ENCODE data around the gene AXIN1. TPM values are rescaled to one million over a fixed set of nuclear protein-coding genes. Genes with fewer than 3 reads are reported as not detected.

The AXIN1 gene
- total RNA-seq, 1 donor from 2014 or later, result 30.6 TPM

DNA sequence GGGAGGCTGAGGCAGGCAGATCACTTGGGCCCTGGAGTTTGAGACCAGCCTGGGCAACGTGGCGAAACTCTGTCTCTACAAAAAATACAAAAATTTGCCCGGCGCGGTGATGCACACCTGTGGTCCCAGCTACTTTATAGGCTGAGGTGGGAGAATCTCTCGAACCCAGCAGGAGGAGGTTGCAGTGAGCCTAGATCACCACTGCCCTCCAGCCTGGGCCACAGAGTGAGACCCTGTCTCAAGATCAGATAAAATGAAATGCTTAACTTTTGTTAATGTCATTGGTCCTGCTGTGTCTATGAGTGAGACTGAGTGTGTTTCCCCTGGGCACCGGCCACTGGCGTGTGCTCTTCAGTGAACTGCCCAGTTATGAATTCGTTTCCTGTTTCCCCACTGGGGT, 107.4 kb downstream of the AXIN1 start:
- Mint-ChIP-seq H3K27ac (no peak overlapping the region), H3K36me3 (peaks cover 1% of the 10 kb centered on the region), H3K9me3 (no peaks in the 10 kb centered on the region), H3K27me3 (no peaks in the 10 kb centered on the region), H3K4me3 (no peak overlapping the region), H3K4me1 (ENCODE audit: unreplicated experiment) (peaks cover 2% of the 10 kb centered on the region)
- TF ChIP-seq, protein P1, sequence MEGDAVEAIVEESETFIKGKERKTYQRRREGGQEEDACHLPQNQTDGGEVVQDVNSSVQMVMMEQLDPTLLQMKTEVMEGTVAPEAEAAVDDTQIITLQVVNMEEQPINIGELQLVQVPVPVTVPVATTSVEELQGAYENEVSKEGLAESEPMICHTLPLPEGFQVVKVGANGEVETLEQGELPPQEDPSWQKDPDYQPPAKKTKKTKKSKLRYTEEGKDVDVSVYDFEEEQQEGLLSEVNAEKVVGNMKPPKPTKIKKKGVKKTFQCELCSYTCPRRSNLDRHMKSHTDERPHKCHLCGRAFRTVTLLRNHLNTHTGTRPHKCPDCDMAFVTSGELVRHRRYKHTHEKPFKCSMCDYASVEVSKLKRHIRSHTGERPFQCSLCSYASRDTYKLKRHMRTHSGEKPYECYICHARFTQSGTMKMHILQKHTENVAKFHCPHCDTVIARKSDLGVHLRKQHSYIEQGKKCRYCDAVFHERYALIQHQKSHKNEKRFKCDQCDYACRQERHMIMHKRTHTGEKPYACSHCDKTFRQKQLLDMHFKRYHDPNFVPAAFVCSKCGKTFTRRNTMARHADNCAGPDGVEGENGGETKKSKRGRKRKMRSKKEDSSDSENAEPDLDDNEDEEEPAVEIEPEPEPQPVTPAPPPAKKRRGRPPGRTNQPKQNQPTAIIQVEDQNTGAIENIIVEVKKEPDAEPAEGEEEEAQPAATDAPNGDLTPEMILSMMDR (conservative IDR thresholded peaks at IDR 0.05), result no peak
- no peak for DNase-seq (ENCODE audit: extremely low spot score, unreplicated experiment)

DNA sequence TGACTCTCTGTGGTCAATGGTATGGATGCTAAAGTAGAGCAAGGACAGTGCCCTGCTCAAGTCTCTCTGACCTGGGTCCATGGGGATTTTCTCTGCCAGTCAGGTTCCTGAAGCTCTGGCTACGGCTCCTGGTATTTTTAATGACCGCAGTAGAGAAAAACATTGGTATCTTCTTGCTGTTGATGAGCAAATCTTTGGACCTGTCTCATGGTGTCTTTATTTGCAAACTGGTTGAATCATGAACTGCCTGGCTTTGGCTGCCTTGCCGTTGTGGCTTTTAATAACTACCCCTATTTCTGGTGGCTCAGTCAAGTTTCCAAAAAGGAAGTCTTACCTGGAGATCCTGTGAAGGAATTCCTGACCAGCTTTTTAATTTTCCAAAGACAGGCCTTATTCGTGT, 109.2 kb downstream of the AXIN1 start:
- Mint-ChIP-seq H3K27me3 (no peaks in the 10 kb centered on the region), H3K27ac (no peak overlapping the region), H3K4me3 (no peak overlapping the region), H3K36me3 (peaks cover 7% of the 10 kb centered on the region), H3K4me1 (ENCODE audit: unreplicated experiment) (peaks cover 8% of the 10 kb centered on the region), H3K9me3 (no peaks in the 10 kb centered on the region)
- no peak for DNase-seq (ENCODE audit: extremely low spot score, unreplicated experiment)
- TF ChIP-seq, protein P1 (conservative IDR thresholded peaks at IDR 0.05), result no peak

DNA sequence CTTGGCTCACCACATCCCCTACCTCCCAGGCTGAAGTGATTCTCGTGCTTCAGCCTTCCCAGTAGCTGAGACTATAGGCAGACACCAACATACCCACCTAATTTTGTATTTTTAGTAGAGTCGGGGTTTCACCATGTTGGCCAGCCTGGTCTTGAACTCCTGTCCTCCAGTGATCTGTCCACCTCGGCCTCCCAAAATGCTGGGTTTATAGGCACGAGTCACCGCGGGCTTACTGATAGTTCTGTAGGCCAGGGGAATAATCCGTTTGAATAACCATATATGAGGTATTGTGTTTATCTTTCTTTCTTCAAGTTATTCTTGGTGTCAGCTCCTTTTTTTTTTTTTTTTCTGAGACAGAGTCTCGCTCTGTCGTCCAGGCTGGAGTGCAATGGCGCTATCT, 110.2 kb downstream of the AXIN1 start:
- TF ChIP-seq, protein P1 (conservative IDR thresholded peaks at IDR 0.05), result no peak
- Mint-ChIP-seq H3K9me3 (no peaks in the 10 kb centered on the region), H3K4me3 (no peak overlapping the region), H3K4me1 (ENCODE audit: unreplicated experiment) (peaks cover 8% of the 10 kb centered on the region), H3K27ac (no peak overlapping the region), H3K36me3 (peaks cover 8% of the 10 kb centered on the region), H3K27me3 (no peaks in the 10 kb centered on the region)
- DNase-seq (ENCODE audit: extremely low spot score, unreplicated experiment), result no peak

DNA sequence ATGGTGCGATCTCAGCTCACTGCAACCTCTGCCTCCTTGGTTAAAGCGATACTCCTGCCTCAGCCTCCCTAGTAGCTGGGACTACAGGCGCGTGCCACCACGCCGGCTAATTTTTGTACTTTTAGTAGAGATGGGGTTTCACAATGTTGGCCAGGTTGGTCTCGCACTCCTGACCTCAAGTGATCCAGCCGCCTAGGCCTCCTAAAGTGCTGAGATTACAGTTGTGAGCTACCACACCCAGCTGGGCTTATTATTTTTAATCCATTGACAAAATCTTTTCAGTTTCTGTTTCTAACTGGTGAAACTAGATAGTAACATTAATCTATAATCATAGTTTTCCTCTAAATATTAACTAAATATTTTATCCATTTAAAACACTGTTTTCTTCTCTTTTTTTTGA, 112.0 kb downstream of the AXIN1 start:
- no peak for DNase-seq (ENCODE audit: extremely low spot score, unreplicated experiment)
- no peaks in the 10 kb centered on the region for H3K27me3 Mint-ChIP-seq
- peaks cover 12% of the 10 kb centered on the region for H3K36me3 Mint-ChIP-seq

DNA sequence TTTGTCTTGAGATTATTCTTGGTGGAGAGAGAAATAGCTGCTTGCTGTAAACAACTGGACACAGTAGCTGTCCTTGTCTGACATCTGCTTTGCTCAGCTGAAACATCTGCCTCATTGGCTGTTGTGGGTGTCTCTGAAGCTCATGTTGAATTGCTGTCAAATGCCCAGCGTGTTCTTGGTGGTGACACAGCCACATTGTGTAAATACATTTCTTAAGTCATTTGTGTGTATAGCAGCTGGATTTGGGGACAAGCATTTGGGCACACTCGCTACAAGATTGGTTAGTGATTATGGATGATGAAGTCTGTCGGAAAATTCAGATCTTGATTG, 112.6 kb downstream of the AXIN1 start:
- Mint-ChIP-seq H3K4me1 (ENCODE audit: unreplicated experiment) (peaks cover 15% of the 10 kb centered on the region), H3K9me3 (no peaks in the 10 kb centered on the region), H3K4me3 (peak overlapping the region; percentile 40), H3K27ac (peak overlapping the region; percentile 66), H3K27me3 (no peaks in the 10 kb centered on the region), H3K36me3 (peaks cover 16% of the 10 kb centered on the region)
- no peak for DNase-seq (ENCODE audit: extremely low spot score, unreplicated experiment)
- TF ChIP-seq, protein P1 (conservative IDR thresholded peaks at IDR 0.05), result no peak

More for the DNA sequence above, 112.0 kb downstream of the AXIN1 start:
- TF ChIP-seq, protein P1 (conservative IDR thresholded peaks at IDR 0.05), result no peak
- Mint-ChIP-seq H3K27ac (no peak overlapping the region), H3K9me3 (no peaks in the 10 kb centered on the region), H3K4me3 (no peak overlapping the region), H3K4me1 (ENCODE audit: unreplicated experiment) (peaks cover 9% of the 10 kb centered on the region)

Other genes starting within 250 kb of the AXIN1 start
- 37.9 and 38.7 TPM in 2 replicates for gene NPRL3, start 214.1 kb downstream of the AXIN1 start, total RNA-seq (ENCODE audit: low replicate concordance)
- not detected in 2 replicates for gene HBZ, start 200.1 kb downstream of the AXIN1 start, total RNA-seq (ENCODE audit: low replicate concordance)
- gene HBM, start 186.7 kb downstream of the AXIN1 start, total RNA-seq (ENCODE audit: low replicate concordance), result not detected in 2 replicates
- not detected in 2 replicates for gene HBA2, start 179.8 kb downstream of the AXIN1 start, total RNA-seq (ENCODE audit: low replicate concordance)
- not detected in 2 replicates for gene HBA1, start 176.0 kb downstream of the AXIN1 start, total RNA-seq (ENCODE audit: low replicate concordance)
- 1.1 and 1.5 TPM in 2 replicates for gene HBQ1, start 172.3 kb downstream of the AXIN1 start, total RNA-seq (ENCODE audit: low replicate concordance)
- 95.3 and 154 TPM in 2 replicates for gene LUC7L, start 123.3 kb downstream of the AXIN1 start, total RNA-seq (ENCODE audit: low replicate concordance)
- gene FAM234A, start 117.9 kb downstream of the AXIN1 start, total RNA-seq (ENCODE audit: low replicate concordance), result 125 and 143 TPM in 2 replicates
- gene RGS11, start 76.8 kb downstream of the AXIN1 start, total RNA-seq (ENCODE audit: low replicate concordance), result 6.6 and 8.8 TPM in 2 replicates
- gene ARHGDIG, start 72.1 kb downstream of the AXIN1 start, total RNA-seq (ENCODE audit: low replicate concordance), result 2.5 and 5.0 TPM in 2 replicates
- 1.0 and 1.6 TPM in 2 replicates for gene PDIA2, start 69.6 kb downstream of the AXIN1 start, total RNA-seq (ENCODE audit: low replicate concordance)
- 69.6 and 75.3 TPM in 2 replicates for gene MRPL28, start 17.8 kb upstream of the AXIN1 start, total RNA-seq (ENCODE audit: low replicate concordance)
- 56.0 and 71.1 TPM in 2 replicates for gene PGAP6, start 29.3 kb upstream of the AXIN1 start, total RNA-seq (ENCODE audit: low replicate concordance)
- gene NME4, start 44.5 kb upstream of the AXIN1 start, total RNA-seq (ENCODE audit: low replicate concordance), result 72.8 and 166 TPM in 2 replicates
- gene DECR2, start 49.2 kb upstream of the AXIN1 start, total RNA-seq (ENCODE audit: low replicate concordance), result 21.5 and 22.1 TPM in 2 replicates
- gene RAB11FIP3, start 72.9 kb upstream of the AXIN1 start, total RNA-seq (ENCODE audit: low replicate concordance), result 43.4 and 52.1 TPM in 2 replicates
- 50.1 and 52.3 TPM in 2 replicates for gene CAPN15, start 175.0 kb upstream of the AXIN1 start, total RNA-seq (ENCODE audit: low replicate concordance)
- gene PRR35, start 207.7 kb upstream of the AXIN1 start, total RNA-seq (ENCODE audit: low replicate concordance), result 0.12 TPM in 2 replicates
- gene NHLRC4, start 214.3 kb upstream of the AXIN1 start, total RNA-seq (ENCODE audit: low replicate concordance), result 0.52 and 1.4 TPM in 2 replicates
- gene PIGQ, start 217.2 kb upstream of the AXIN1 start, total RNA-seq (ENCODE audit: low replicate concordance), result 58.2 and 83.5 TPM in 2 replicates
- gene RAB40C, start 237.3 kb upstream of the AXIN1 start, total RNA-seq (ENCODE audit: low replicate concordance), result 21.4 and 26.5 TPM in 2 replicates

All from type B pancreatic cell (in vitro differentiated cells).